Measurements from ENCODE around the gene PCBP3. TPM values are rescaled to one million over a fixed set of nuclear protein-coding genes. Genes with fewer than 3 reads are reported as not detected.

The PCBP3 gene
- total and polyA plus RNA-seq, 2 of the 13 experiments (the other 11 are each of a cell fraction or from before 2014, with no cell fraction given), result not detected

DNA sequence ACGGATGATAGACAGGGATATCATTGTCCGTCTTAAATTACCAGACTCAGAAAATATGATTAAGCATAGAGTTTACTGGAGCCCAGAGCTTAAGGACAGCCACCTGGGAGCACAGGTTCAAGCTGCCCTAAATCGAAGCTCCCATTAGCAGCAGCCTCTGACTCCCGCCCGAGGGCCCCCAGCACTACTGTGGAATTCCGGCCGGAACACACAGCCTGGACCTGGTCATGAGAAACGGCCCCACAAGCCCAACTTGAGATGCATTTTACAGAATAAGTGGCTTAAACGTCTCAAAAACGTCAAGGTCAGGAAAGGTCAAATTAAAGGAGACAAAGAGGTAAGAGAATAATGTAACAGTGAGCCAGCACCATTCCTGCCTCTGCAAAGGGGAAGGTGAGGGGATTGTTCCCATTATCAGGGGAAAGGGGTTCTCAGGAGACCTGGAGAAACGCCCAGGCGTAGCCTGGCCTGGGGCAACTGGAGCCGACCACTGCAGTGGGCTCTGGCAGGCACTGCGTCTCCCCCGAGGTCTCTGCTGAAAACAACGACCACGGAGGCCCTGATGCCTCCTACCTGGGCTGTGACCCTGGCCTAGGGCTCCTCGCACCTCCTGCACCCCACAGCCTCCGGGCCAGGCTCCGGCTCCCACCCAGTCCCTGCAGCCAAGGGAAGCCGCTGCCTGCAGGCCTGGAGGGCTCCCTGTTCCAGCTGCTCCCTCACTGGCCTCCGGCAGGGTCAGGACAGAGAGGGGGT, 326.6 kb downstream of the PCBP3 start:
- TF ChIP-seq HOXA3 (CRISPR knock-in tag; IDR thresholded peaks at IDR 0.05), result no peak
- TF ChIP-seq ARNTL (CRISPR knock-in tag; IDR thresholded peaks at IDR 0.05), result no peak
- no peak for TF ChIP-seq MTF2 (CRISPR knock-in tag; IDR thresholded peaks at IDR 0.05; ENCODE audit: borderline replicate concordance)
- no peak for TF ChIP-seq ZNF7 (CRISPR knock-in tag; IDR thresholded peaks at IDR 0.05)
- TF ChIP-seq ISL2 (CRISPR knock-in tag; IDR thresholded peaks at IDR 0.05), result no peak
- TF ChIP-seq, protein P1, sequence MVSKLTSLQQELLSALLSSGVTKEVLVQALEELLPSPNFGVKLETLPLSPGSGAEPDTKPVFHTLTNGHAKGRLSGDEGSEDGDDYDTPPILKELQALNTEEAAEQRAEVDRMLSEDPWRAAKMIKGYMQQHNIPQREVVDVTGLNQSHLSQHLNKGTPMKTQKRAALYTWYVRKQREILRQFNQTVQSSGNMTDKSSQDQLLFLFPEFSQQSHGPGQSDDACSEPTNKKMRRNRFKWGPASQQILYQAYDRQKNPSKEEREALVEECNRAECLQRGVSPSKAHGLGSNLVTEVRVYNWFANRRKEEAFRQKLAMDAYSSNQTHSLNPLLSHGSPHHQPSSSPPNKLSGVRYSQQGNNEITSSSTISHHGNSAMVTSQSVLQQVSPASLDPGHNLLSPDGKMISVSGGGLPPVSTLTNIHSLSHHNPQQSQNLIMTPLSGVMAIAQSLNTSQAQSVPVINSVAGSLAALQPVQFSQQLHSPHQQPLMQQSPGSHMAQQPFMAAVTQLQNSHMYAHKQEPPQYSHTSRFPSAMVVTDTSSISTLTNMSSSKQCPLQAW (CRISPR knock-in tag; IDR thresholded peaks at IDR 0.05), result no peak
- Histone ChIP-seq H3K9ac (ENCODE audit: insufficient read depth, low read depth, low read length) (peak overlapping the region; percentile 35; the same call in 1 of the 2 replicates), H4K20me1 (ENCODE audit: insufficient read depth, low read length) (no peaks in the 10 kb centered on the region), H3K4me2 (ENCODE audit: low read depth, low read length) (peak overlapping the region; percentile 61), H2AFZ (ENCODE audit: low read length) (no peak overlapping the region), H3K27ac (ENCODE audit: extremely low read length, insufficient read depth, low read length) (no peak overlapping the region), H3K27me3 (ENCODE audit: control insufficient read depth in 1 of 2, insufficient read depth in 2 of 2, low read length in 2 of 2) (peaks cover 19 to 43% of the 10 kb centered on the region in 2 experiments), H3K4me1 (ENCODE audit: insufficient read depth, low read length) (peaks cover 39% of the 10 kb centered on the region), H3K36me3 (replicated peaks in 1 of 2; ENCODE audit: control insufficient read depth in 1 of 2, insufficient read depth in 2 of 2, low read length in 2 of 2) (no peaks in the 10 kb centered on the region), H3K79me2 (ENCODE audit: insufficient read depth, low read length) (no peaks in the 10 kb centered on the region), H3K9me3 (ENCODE audit: low read length) (no peaks in the 10 kb centered on the region), H3K4me3 (replicated peaks in 1 of 3; ENCODE audit: insufficient read depth in 1 of 3, low read depth in 2 of 3, low read length in 3 of 3) (peak overlapping the region in 1 of 3 experiments; percentile 47; a peak in 1 of 6 replicates)
- FAIRE-seq, result no peak
- POLR2A ChIA-PET, result no interaction called here
- intact Hi-C loops (cut with micrococcal nuclease; ENCODE audit: unreplicated experiment) (loop anchor here (5.0 to 10.0 kb wide), 2 partner anchors 177 to 225 kb away; no protein-coding TSS in a partner anchor), in situ Hi-C loops (cut with HindIII; ENCODE audit: extremely low pct_ligation_motif_present, low pct_unique_long_range_greater_than_20kb) (loop anchor here (5.0 to 10.0 kb wide), 3 partner anchors 152 to 315 kb away; partner anchors contain the start of genes LSS, MCM3AP and YBEY)
- BruUV-seq (replicated peaks), result no TSS peak
- CTCF ChIA-PET (ENCODE audit: low intra/inter-chr PET ratio, low total read pairs), result no interaction called here
- ATAC-seq, result peak; percentile 26
- no peak for DNase-seq (ENCODE audit: low spot score)
- 40% methylated on average over 12 of the region's 22 CpGs for WGBS (ENCODE audit: low lambda C conversion rate)

All from HepG2 (cell line).